SKM-1 (cell line): ENCODE data around the gene B9D1.
A peak's percentile ranks its signal among the peaks of the same experiment; 100 is the strongest.

Experiments
- DNase-seq: peaks from one replicate; lab custom pipeline; 2025; ENCODE audit not compliant: unreplicated experiment; lab: John Stamatoyannopoulos, UW

The B9D1 gene

GRCh38 chr17:19341211-19341631 is 21.3 kb downstream of the B9D1 start:
- DNase-seq = no peak

- no peak for DNase-seq
These were observed 23.1 kb downstream of the B9D1 start for GRCh38 chr17:19339341-19339815.

GRCh38 chr17:19338031-19338990 is 24.2 kb downstream of the B9D1 start:
- peak; percentile 38 for DNase-seq

- no peak for DNase-seq
These were observed 24.9 kb downstream of the B9D1 start for GRCh38 chr17:19337712-19338023.

GRCh38 chr17:19336938-19337711 is 25.4 kb downstream of the B9D1 start:
- no peak for DNase-seq

- DNase-seq = no peak
These were observed 26.4 kb downstream of the B9D1 start for GRCh38 chr17:19335951-19336631.

GRCh38 chr17:19334331-19334730 is 28.2 kb downstream of the B9D1 start:
- no peak for DNase-seq

GRCh38 chr17:19333736-19334290 is 28.7 kb downstream of the B9D1 start:
- no peak for DNase-seq

GRCh38 chr17:19333132-19333440 is 29.4 kb downstream of the B9D1 start:
- DNase-seq = no peak

- DNase-seq = no peak
These were observed 30.0 kb downstream of the B9D1 start for GRCh38 chr17:19332371-19333131.

GRCh38 chr17:19331543-19332245 is 30.8 kb downstream of the B9D1 start:
- no peak for DNase-seq

GRCh38 chr17:19331134-19331533 is 31.4 kb downstream of the B9D1 start:
- DNase-seq = no peak

GRCh38 chr17:19330271-19330670 is 32.3 kb downstream of the B9D1 start:
- DNase-seq = no peak

GRCh38 chr17:19329839-19330238 is 32.7 kb downstream of the B9D1 start:
- DNase-seq = no peak

GRCh38 chr17:19329136-19329535 is 33.4 kb downstream of the B9D1 start:
- DNase-seq = no peak

- DNase-seq = no peak
These were observed 34.0 kb downstream of the B9D1 start for GRCh38 chr17:19328441-19329061.

- DNase-seq = no peak
These were observed 35.3 kb downstream of the B9D1 start for GRCh38 chr17:19327031-19327783.

- DNase-seq = no peak
These were observed 37.0 kb downstream of the B9D1 start for GRCh38 chr17:19325542-19325941.

GRCh38 chr17:19322861-19323260 is 39.7 kb downstream of the B9D1 start:
- DNase-seq = no peak
